IMR-90 (cell line): Measurements from ENCODE around the gene CORO1C. TPM values are rescaled to one million over a fixed set of nuclear protein-coding genes. Genes with fewer than 3 reads are reported as not detected.

Source experiments
- ATAC-seq: fragments of 200-7000 bp; cut with Tn5 transposase; 2 replicates; pipeline ENCODE4 v1.9.1; 2020; ENCODE audit warnings: low read depth, mild to moderate bottlenecking, moderate library complexity
- BruUV-seq: library from RNA; stranded (reverse); fragments of 400-500 nt; replicated peaks from 2 replicates; lab custom pipeline; 2021; lab: Mats Ljungman, UMichigan
- CTCF ChIA-PET: fragments of 300-600 bp; formaldehyde crosslinking; extraction: SDS; loops from one replicate; lab custom pipeline; 2021; ENCODE audit warnings: antibody characterized with exemption; lab: Yijun Ruan, JAX
- POLR2A ChIA-PET: fragments of 300-600 bp; sonication (Branson Sonifier 250); formaldehyde crosslinking; loops from one replicate; lab custom pipeline; 2022; ENCODE audit warnings: antibody characterized with exemption; ENCODE audit not compliant: unreplicated experiment; lab: Charles Lee
- DNase-seq: peaks from one replicate; pipeline ENCODE4 v3.0.0; 2013
- H2AFZ ChIP-seq: replicated peaks from 2 replicates; pipeline ENCODE3; 2013; ENCODE audit warnings: low read length, mild to moderate bottlenecking; ENCODE audit not compliant: poor library complexity
- H2AK5ac ChIP-seq: 2 replicates; pipeline ENCODE4 v1.6.1; 2013; ENCODE audit warnings: low read depth, low read length, inconsistent platforms
- H2AK9ac ChIP-seq: replicated peaks from 2 replicates; pipeline ENCODE3; 2013; ENCODE audit warnings: mild to moderate bottlenecking, low read depth, low read length, moderate library complexity; ENCODE audit not compliant: poor library complexity
- H2BK120ac ChIP-seq: 2 replicates; pipeline ENCODE4 v1.6.1; 2013; ENCODE audit warnings: low read depth, low read length, inconsistent platforms
- H2BK15ac ChIP-seq: 3 replicates; pipeline ENCODE4 v1.6.1; 2013; ENCODE audit warnings: low read depth, low read length, inconsistent platforms
- H2BK20ac ChIP-seq: 2 replicates; pipeline ENCODE4 v1.6.1; 2013; ENCODE audit warnings: low read depth, mild to moderate bottlenecking, inconsistent platforms, low read length, moderate library complexity
- H2BK5ac ChIP-seq: 2 replicates; pipeline ENCODE4 v1.6.1; 2013; ENCODE audit warnings: mild to moderate bottlenecking, low read depth, low read length, inconsistent platforms; ENCODE audit not compliant: poor library complexity, severe bottlenecking
- H3K14ac ChIP-seq: replicated peaks from 2 replicates; pipeline ENCODE4 v1.6.1; 2013; ENCODE audit warnings: low read depth, low read length, inconsistent platforms
- H3K18ac ChIP-seq: 2 replicates; pipeline ENCODE4 v1.6.1; 2013; ENCODE audit warnings: low read depth, low read length, control low read depth
- H3K23ac ChIP-seq: 2 replicates; pipeline ENCODE4 v1.6.1; 2013; ENCODE audit warnings: low read depth, low read length, inconsistent platforms
- H3K27ac ChIP-seq: 2 replicates; pipeline ENCODE4 v1.5.1; 2013; ENCODE audit warnings: mild to moderate bottlenecking, control low read depth, low read length; ENCODE audit not compliant: insufficient read depth
- H3K27me3 ChIP-seq: 2 replicates; pipeline ENCODE4 v1.6.1; 2013; ENCODE audit warnings: low read length; ENCODE audit not compliant: control insufficient read depth, insufficient read depth
- H3K36me3 ChIP-seq: 2 replicates; pipeline ENCODE4 v1.6.1; 2013; ENCODE audit warnings: low read length, mixed read lengths; ENCODE audit not compliant: control insufficient read depth, insufficient read depth
- H3K4ac ChIP-seq: 2 replicates; pipeline ENCODE4 v1.6.1; 2013; ENCODE audit warnings: low read depth, low read length, inconsistent platforms
- H3K4me1 ChIP-seq: 2 replicates; pipeline ENCODE4 v1.6.1; 2013; ENCODE audit warnings: low read length, mixed read lengths; ENCODE audit not compliant: control insufficient read depth, insufficient read depth
- H3K4me2 ChIP-seq: 2 replicates; pipeline ENCODE4 v1.6.1; 2013; ENCODE audit warnings: low read depth, mild to moderate bottlenecking, control low read depth, low read length, moderate library complexity
- H3K4me3 ChIP-seq: 2 replicates; pipeline ENCODE4 v1.5.1; 2013; ENCODE audit warnings: low read depth, mild to moderate bottlenecking, control low read depth, low read length, moderate library complexity; ENCODE audit not compliant: insufficient read depth
- H3K56ac ChIP-seq: 2 replicates; pipeline ENCODE4 v1.6.1; 2013; ENCODE audit warnings: low read length, inconsistent platforms; ENCODE audit not compliant: insufficient read depth; ENCODE audit errors: extremely low read depth
- H3K79me1 ChIP-seq, 2 experiments: 2 replicates each; pipeline ENCODE4 v1.6.1; 2013; ENCODE audit warnings: low read length in 2 of 2, inconsistent platforms in 1 of 2, low read depth in 1 of 2
- H3K9ac ChIP-seq: 2 replicates; pipeline ENCODE4 v1.6.1; 2013; ENCODE audit warnings: low read depth, low read length, control low read depth
- H3K9me1 ChIP-seq: 2 replicates; pipeline ENCODE4 v1.6.1; 2013; ENCODE audit warnings: low read length, inconsistent platforms; ENCODE audit not compliant: insufficient read depth
- H3K9me3 ChIP-seq: 2 replicates; pipeline ENCODE4 v1.6.1; 2013; ENCODE audit warnings: low read length; ENCODE audit not compliant: control insufficient read depth, insufficient read depth
- H4K20me1 ChIP-seq: 2 replicates; pipeline ENCODE4 v1.6.1; 2013; ENCODE audit warnings: low read length, inconsistent platforms; ENCODE audit not compliant: insufficient read depth
- H4K5ac ChIP-seq: 2 replicates; pipeline ENCODE4 v1.6.1; 2013; ENCODE audit warnings: mild to moderate bottlenecking, low read depth, low read length, control low read depth
- H4K8ac ChIP-seq, 2 experiments: 2 replicates each; pipeline ENCODE4 v1.6.1; 2013; ENCODE audit warnings: low read depth in 2 of 2, low read length in 2 of 2, control low read depth in 1 of 2, inconsistent platforms in 1 of 2
- H4K91ac ChIP-seq: 2 replicates; pipeline ENCODE4 v1.6.1; 2013; ENCODE audit warnings: low read depth, low read length, inconsistent platforms; ENCODE audit not compliant: insufficient read depth
- BHLHE40 ChIP-seq: fragments of 150-350 bp; IDR thresholded peaks from 2 replicates; pipeline ENCODE4 v1.6.1; 2016; ENCODE audit warnings: mild to moderate bottlenecking, low read depth, low read length
- CEBPB ChIP-seq: IDR thresholded peaks from 2 replicates; pipeline ENCODE4 v1.6.1; 2012; ENCODE audit warnings: low read depth, low read length, improper control_type of control experiment
- NFE2L2 ChIP-seq: fragments of 150-350 bp; IDR thresholded peaks from 2 replicates; pipeline ENCODE4 v1.6.1; 2016; ENCODE audit warnings: low read depth, mild to moderate bottlenecking, low read length
- WGBS, 2 experiments: methylation state at CpG; one replicate each; pipeline versions ENCODE4 v1.1.5 to v1.1.7; 2013; ENCODE audit warnings: missing lambda C conversion rate in 2 of 2; ENCODE audit not compliant: insufficient read length in 1 of 2; ENCODE audit errors: extremely low coverage in 2 of 2; 5-methylcytosine and 5-hydroxymethylcytosine counted together
- dilution Hi-C: fragments of 300-500 bp; cut with HindIII; formaldehyde crosslinking; loops from one replicate; pipeline ENCODE4 v1.14.3; 2018; ENCODE audit warnings: low sequenced_read_pairs; ENCODE audit not compliant: unreplicated experiment
- in situ Hi-C: fragments of 300-500 bp; cut with MboI; formaldehyde crosslinking; loops from 3 replicates; pipeline ENCODE4 v1.14.3; 2019; ENCODE audit warnings: low sequenced_read_pairs, inconsistent platforms, mixed read lengths
- intact Hi-C: fragments of 100-400 bp; cut with micrococcal nuclease; formaldehyde crosslinking; loops from 2 replicates; pipeline ENCODE4 v1.10.0; 2022
- polyA plus RNA-seq, 3 experiments: library from polyadenylated mRNA; depleted of rRNA; stranded (reverse); fragments of >200 nt; gene quantifications; 2 replicates each; pipeline ENCODE4 v1.2.3, GENCODE V29; 2012; ENCODE audit warnings: low replicate concordance in 1 of 3
- total RNA-seq: library from RNA; depleted of rRNA; stranded (reverse); fragments of >200 nt; gene quantifications from 2 replicates; pipeline ENCODE4 v1.2.3, GENCODE V29; 2012

CORO1C gene
- total and polyA plus RNA-seq, 2 of the 4 experiments (the other 2 are of a cell fraction): 675 to 1,100 TPM

DNA sequence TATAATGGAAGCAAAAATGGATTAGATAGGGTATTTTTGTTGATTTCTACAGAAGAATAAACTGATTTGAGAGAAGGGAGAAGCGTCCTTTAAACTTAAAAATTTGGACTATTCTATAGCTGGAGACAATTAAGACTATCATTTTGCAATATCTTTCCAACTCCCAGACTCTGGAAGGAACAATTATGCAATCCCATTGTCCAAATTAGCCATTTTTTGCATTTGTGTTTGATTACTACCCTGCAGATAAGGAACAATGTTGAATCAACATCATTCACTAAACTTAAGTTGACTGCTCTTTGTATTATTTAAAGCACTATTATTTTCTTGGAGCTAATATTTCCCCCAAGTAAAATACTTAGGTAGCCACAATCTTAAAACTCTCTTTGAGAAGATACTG is 62.8 kb downstream of the CORO1C start:
- H2BK5ac ChIP-seq: no peak overlapping the region
- H4K91ac ChIP-seq: no peak overlapping the region
- H3K14ac ChIP-seq: no peak overlapping the region
- H3K4me3 ChIP-seq: no peak overlapping the region
- no peaks in the 10 kb centered on the region for H3K27me3 ChIP-seq
- H4K8ac ChIP-seq: no peak overlapping the region; a peak in 1 of 4 replicates
- DNase-seq: no peak
- H2BK120ac ChIP-seq: no peak overlapping the region
- H2BK20ac ChIP-seq: no peak overlapping the region
- in situ Hi-C loops: loop anchor here (5.0 kb wide), 1 partner anchor 134 kb away; no protein-coding TSS in a partner anchor
- no peak overlapping the region for H3K23ac ChIP-seq
- no peaks in the 10 kb centered on the region for H3K9me3 ChIP-seq
- no peak overlapping the region for H3K9ac ChIP-seq
- no peak overlapping the region for H3K18ac ChIP-seq
- H3K4me1 ChIP-seq: peaks cover 28% of the 10 kb centered on the region
- TF ChIP-seq NFE2L2: no peak
- TF ChIP-seq CEBPB: peak; percentile 74
- TF ChIP-seq BHLHE40: no peak
- CTCF ChIA-PET: no interaction called here
- H3K27ac ChIP-seq: no peak overlapping the region
- H3K36me3 ChIP-seq: peaks cover 11% of the 10 kb centered on the region
- intact Hi-C loops: loop anchor here (5.0 to 10.0 kb wide), 2 partner anchors 114 to 426 kb away; partner anchors contain the start of genes ALKBH2 and UNG
- no peak overlapping the region for H3K56ac ChIP-seq
- H2AK9ac ChIP-seq: no peak overlapping the region
- dilution Hi-C loops: no loop called here
- no TSS peak for BruUV-seq
- H4K20me1 ChIP-seq: peaks cover 86% of the 10 kb centered on the region
- no peak overlapping the region for H2AK5ac ChIP-seq
- no peak for ATAC-seq
- POLR2A ChIA-PET: no interaction called here
- H3K4ac ChIP-seq: no peak overlapping the region
- WGBS, 2 experiments: no CpG with 5 or more reads among the region's 1 CpG
- no peak overlapping the region for H4K5ac ChIP-seq
- H2AFZ ChIP-seq: no peak overlapping the region
- H3K79me1 ChIP-seq: peaks cover 0 to 53% of the 10 kb centered on the region in 2 experiments; a peak in 2 of 4 replicates
- H3K4me2 ChIP-seq: no peak overlapping the region
- no peak overlapping the region for H2BK15ac ChIP-seq
- H3K9me1 ChIP-seq: peaks cover 7% of the 10 kb centered on the region
